ENCODE measurements around the gene GRIP1.

Gene GRIP1

DNA sequence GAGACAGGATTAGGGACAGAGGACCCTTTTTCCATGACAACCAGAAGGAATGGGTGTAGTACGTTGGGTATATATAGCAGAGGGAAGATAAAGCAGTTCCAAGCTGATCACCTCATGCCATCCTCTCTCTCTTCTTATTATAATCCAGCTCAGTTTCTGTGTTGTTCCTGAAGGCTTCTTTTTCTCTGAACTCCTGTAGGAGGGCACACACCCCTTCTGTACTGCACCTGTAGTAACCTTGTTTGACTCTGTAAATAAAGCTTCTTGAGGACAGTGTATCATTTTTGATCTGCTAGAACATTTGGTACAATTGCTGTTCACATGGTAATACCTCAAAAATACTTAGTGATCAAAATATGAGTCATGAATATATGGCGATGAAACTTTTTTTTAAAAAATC, 343.1 kb downstream of the GRIP1 start:
- Histone ChIP-seq H3K27ac (replicated peaks) (no peak overlapping the region), H3K27me3 (ENCODE audit: insufficient read depth, poor library complexity, severe bottlenecking) (no peaks in the 10 kb centered on the region), H3K4me3 (replicated peaks; ENCODE audit: insufficient read depth, low read length) (no peak overlapping the region)
- TF ChIP-seq SPI1 (IDR thresholded peaks at IDR 0.05; ENCODE audit: borderline replicate concordance, low read depth) (no peak), POLR2AphosphoS5 (IDR thresholded peaks at IDR 0.05; ENCODE audit: low read depth) (no peak)
- TF ChIP-seq, protein P1, sequence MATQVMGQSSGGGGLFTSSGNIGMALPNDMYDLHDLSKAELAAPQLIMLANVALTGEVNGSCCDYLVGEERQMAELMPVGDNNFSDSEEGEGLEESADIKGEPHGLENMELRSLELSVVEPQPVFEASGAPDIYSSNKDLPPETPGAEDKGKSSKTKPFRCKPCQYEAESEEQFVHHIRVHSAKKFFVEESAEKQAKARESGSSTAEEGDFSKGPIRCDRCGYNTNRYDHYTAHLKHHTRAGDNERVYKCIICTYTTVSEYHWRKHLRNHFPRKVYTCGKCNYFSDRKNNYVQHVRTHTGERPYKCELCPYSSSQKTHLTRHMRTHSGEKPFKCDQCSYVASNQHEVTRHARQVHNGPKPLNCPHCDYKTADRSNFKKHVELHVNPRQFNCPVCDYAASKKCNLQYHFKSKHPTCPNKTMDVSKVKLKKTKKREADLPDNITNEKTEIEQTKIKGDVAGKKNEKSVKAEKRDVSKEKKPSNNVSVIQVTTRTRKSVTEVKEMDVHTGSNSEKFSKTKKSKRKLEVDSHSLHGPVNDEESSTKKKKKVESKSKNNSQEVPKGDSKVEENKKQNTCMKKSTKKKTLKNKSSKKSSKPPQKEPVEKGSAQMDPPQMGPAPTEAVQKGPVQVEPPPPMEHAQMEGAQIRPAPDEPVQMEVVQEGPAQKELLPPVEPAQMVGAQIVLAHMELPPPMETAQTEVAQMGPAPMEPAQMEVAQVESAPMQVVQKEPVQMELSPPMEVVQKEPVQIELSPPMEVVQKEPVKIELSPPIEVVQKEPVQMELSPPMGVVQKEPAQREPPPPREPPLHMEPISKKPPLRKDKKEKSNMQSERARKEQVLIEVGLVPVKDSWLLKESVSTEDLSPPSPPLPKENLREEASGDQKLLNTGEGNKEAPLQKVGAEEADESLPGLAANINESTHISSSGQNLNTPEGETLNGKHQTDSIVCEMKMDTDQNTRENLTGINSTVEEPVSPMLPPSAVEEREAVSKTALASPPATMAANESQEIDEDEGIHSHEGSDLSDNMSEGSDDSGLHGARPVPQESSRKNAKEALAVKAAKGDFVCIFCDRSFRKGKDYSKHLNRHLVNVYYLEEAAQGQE (IDR thresholded peaks at IDR 0.05; ENCODE audit: insufficient replicate concordance, low read depth) = no peak
- DNase-seq (ENCODE audit: low read depth in 1 of 2, low spot score in 1 of 2) = no peak

DNA sequence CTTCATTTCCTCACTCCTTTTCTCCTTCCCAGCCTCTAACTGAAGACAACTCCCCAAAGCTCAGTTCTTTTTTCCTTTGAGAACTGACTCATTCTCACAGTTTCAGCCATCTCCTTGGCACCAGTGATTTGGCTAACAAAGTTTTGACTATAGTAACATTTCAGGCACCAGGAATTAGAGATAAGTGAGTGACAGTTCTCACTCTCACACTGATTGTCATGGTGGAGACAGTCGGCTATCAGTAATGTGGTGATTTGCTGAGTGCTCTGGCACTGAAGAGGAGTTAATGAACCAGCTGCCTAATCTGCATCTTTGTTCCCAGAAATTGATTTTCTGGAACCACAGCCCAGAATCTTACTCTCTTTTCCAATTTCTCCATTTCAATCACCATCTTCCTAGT, 347.1 kb downstream of the GRIP1 start:
- TF ChIP-seq GABPA (IDR thresholded peaks at IDR 0.05; ENCODE audit: low read depth) (no peak), POLR2AphosphoS5 (IDR thresholded peaks at IDR 0.05; ENCODE audit: low read depth) (no peak), SPI1 (IDR thresholded peaks at IDR 0.05; ENCODE audit: borderline replicate concordance, low read depth) (no peak)
- TF ChIP-seq, protein P1 (IDR thresholded peaks at IDR 0.05; ENCODE audit: insufficient replicate concordance, low read depth) = no peak
- TF ChIP-seq, protein P2, sequence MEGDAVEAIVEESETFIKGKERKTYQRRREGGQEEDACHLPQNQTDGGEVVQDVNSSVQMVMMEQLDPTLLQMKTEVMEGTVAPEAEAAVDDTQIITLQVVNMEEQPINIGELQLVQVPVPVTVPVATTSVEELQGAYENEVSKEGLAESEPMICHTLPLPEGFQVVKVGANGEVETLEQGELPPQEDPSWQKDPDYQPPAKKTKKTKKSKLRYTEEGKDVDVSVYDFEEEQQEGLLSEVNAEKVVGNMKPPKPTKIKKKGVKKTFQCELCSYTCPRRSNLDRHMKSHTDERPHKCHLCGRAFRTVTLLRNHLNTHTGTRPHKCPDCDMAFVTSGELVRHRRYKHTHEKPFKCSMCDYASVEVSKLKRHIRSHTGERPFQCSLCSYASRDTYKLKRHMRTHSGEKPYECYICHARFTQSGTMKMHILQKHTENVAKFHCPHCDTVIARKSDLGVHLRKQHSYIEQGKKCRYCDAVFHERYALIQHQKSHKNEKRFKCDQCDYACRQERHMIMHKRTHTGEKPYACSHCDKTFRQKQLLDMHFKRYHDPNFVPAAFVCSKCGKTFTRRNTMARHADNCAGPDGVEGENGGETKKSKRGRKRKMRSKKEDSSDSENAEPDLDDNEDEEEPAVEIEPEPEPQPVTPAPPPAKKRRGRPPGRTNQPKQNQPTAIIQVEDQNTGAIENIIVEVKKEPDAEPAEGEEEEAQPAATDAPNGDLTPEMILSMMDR (IDR thresholded peaks at IDR 0.05; ENCODE audit: insufficient read depth, low read length) = no peak
- no peak for DNase-seq (ENCODE audit: low read depth in 1 of 2, low spot score in 1 of 2)
- Histone ChIP-seq H3K27me3 (ENCODE audit: insufficient read depth, poor library complexity, severe bottlenecking) (no peaks in the 10 kb centered on the region), H3K4me3 (replicated peaks; ENCODE audit: insufficient read depth, low read length) (no peak overlapping the region), H3K27ac (replicated peaks) (no peak overlapping the region)

DNA sequence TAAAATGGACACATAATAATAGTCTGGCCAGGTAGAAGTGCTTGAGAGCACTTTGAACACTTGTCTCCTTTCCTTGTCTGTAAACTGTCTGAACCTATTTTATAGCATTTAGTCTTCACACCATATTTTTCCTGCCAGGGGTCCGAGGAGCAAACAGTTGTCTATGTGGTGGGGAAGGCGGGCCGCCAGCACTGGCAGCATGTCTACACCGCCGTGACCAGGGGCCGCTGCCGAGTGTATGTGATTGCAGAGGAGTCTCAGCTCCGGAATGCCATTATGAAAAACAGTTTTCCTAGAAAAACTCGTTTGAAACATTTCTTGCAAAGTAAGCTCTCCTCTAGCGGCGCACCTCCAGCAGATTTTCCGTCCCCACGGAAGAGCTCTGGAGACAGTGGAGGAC, 347.9 kb downstream of the GRIP1 start:
- no peak for DNase-seq (ENCODE audit: low read depth in 1 of 2, low spot score in 1 of 2)
- H3K27me3 ChIP-seq (ENCODE audit: insufficient read depth, poor library complexity, severe bottlenecking) = no peaks in the 10 kb centered on the region
- H3K4me3 ChIP-seq (replicated peaks; ENCODE audit: insufficient read depth, low read length) = no peak overlapping the region
- no peak overlapping the region for H3K27ac ChIP-seq (replicated peaks)
- TF ChIP-seq, protein P1 (IDR thresholded peaks at IDR 0.05; ENCODE audit: insufficient replicate concordance, low read depth) = no peak
- no peak for TF ChIP-seq POLR2AphosphoS5 (IDR thresholded peaks at IDR 0.05; ENCODE audit: low read depth)
- TF ChIP-seq SPI1 (IDR thresholded peaks at IDR 0.05; ENCODE audit: borderline replicate concordance, low read depth) = no peak
- TF ChIP-seq GABPA (IDR thresholded peaks at IDR 0.05; ENCODE audit: low read depth) = no peak
- TF ChIP-seq, protein P2 (IDR thresholded peaks at IDR 0.05; ENCODE audit: insufficient read depth, low read length) = no peak
